ENCODE measurements around the gene SLC17A1. TPM values are rescaled to one million over a fixed set of nuclear protein-coding genes. Genes with fewer than 3 reads are reported as not detected.

The SLC17A1 gene
- total RNA-seq, 6 donors from 2014 or later = not detected

- DNase-seq = no peak
- no peaks in the 10 kb centered on the region for H3K9me3 ChIP-seq
- WGBS, 2 donors = 82 to 83% methylated on average over 9 of the region's 9 CpGs
- ATAC-seq (ENCODE audit: low FRiP score in 2 of 2) = no peak
- H3K27ac ChIP-seq = no peak overlapping the region
- no peaks in the 10 kb centered on the region for H3K27me3 ChIP-seq
- no peaks in the 10 kb centered on the region for H3K36me3 ChIP-seq
- TF ChIP-seq EP300 (IDR thresholded peaks at IDR 0.05) (no peak), CTCF (IDR thresholded peaks at IDR 0.05) (no peak), POLR2A (IDR thresholded peaks at IDR 0.05) (no peak)
- no peak overlapping the region for H3K4me3 ChIP-seq
- H3K4me1 ChIP-seq = no peaks in the 10 kb centered on the region
Observed at GRCh38 chr6:25756382-25757363, 75.2 kb downstream of the SLC17A1 start.

- Histone ChIP-seq H3K4me3 (no peak overlapping the region), H3K4me1 (no peaks in the 10 kb centered on the region), H3K9me3 (no peaks in the 10 kb centered on the region), H3K27me3 (no peaks in the 10 kb centered on the region), H3K27ac (no peak overlapping the region), H3K36me3 (no peaks in the 10 kb centered on the region)
- 98 to 100% methylated on average over 1 of the region's 1 CpG for WGBS, 2 donors
- ATAC-seq (ENCODE audit: low FRiP score in 2 of 2) = no peak
- TF ChIP-seq EP300 (IDR thresholded peaks at IDR 0.05) (no peak), CTCF (IDR thresholded peaks at IDR 0.05) (no peak), POLR2AphosphoS5 (IDR thresholded peaks at IDR 0.05) (no peak), POLR2A (IDR thresholded peaks at IDR 0.05) (no peak)
- DNase-seq = no peak
Observed at GRCh38 chr6:25755483-25755882, 76.4 kb downstream of the SLC17A1 start.

- Histone ChIP-seq H3K9me3 (no peaks in the 10 kb centered on the region), H3K4me1 (no peaks in the 10 kb centered on the region), H3K27ac (no peak within 1 kb of the TSS), H3K27me3 (no peaks in the 10 kb centered on the region), H3K4me3 (no peak within 1 kb of the TSS), H3K36me3 (no peaks in the 10 kb centered on the region)
- ATAC-seq (ENCODE audit: low FRiP score in 2 of 2) = no peak
- no peak for DNase-seq
- no peak for TF ChIP-seq EP300 (IDR thresholded peaks at IDR 0.05)
- no peak for TF ChIP-seq CTCF (IDR thresholded peaks at IDR 0.05)
- no peak for TF ChIP-seq POLR2AphosphoS5 (IDR thresholded peaks at IDR 0.05)
- TF ChIP-seq POLR2A (IDR thresholded peaks at IDR 0.05) = no peak
Observed at GRCh38 chr6:25754535-25754934, 77.3 kb downstream of the SLC17A1 start, which contains the start of gene SLC17A4. SLC17A4 (plus strand) TSS chr6:25754742; CDS start chr6:25761963, 7,221 bp downstream.

GRCh38 chr6:25753079-25753478, 78.8 kb downstream of the SLC17A1 start:
- H3K9me3 ChIP-seq = no peaks in the 10 kb centered on the region
- no peak overlapping the region for H3K4me3 ChIP-seq
- no peaks in the 10 kb centered on the region for H3K4me1 ChIP-seq
- TF ChIP-seq CTCF (IDR thresholded peaks at IDR 0.05) = no peak
- TF ChIP-seq POLR2A (IDR thresholded peaks at IDR 0.05) = no peak
- TF ChIP-seq EP300 (IDR thresholded peaks at IDR 0.05) = no peak
- TF ChIP-seq POLR2AphosphoS5 (IDR thresholded peaks at IDR 0.05) = no peak
- H3K27ac ChIP-seq = no peak overlapping the region
- H3K27me3 ChIP-seq = no peaks in the 10 kb centered on the region
- no peaks in the 10 kb centered on the region for H3K36me3 ChIP-seq
- no peak for DNase-seq
- no peak for ATAC-seq (ENCODE audit: low FRiP score in 2 of 2)

- TF ChIP-seq EP300 (IDR thresholded peaks at IDR 0.05) (no peak), POLR2A (IDR thresholded peaks at IDR 0.05) (no peak), POLR2AphosphoS5 (IDR thresholded peaks at IDR 0.05) (no peak), CTCF (IDR thresholded peaks at IDR 0.05) (no peak)
- ATAC-seq (ENCODE audit: low FRiP score in 2 of 2) = no peak
Observed at GRCh38 chr6:25750906-25751305, 80.9 kb downstream of the SLC17A1 start.

More at GRCh38 chr6:25750906-25751305, 80.9 kb downstream of the SLC17A1 start:
- H3K27ac ChIP-seq = no peak overlapping the region
- no peaks in the 10 kb centered on the region for H3K27me3 ChIP-seq
- no peaks in the 10 kb centered on the region for H3K9me3 ChIP-seq
- H3K36me3 ChIP-seq = no peaks in the 10 kb centered on the region
- H3K4me3 ChIP-seq = no peak overlapping the region
- 57 to 63% methylated on average over 3 of the region's 3 CpGs for WGBS, 2 donors
- DNase-seq = no peak
- H3K4me1 ChIP-seq = no peaks in the 10 kb centered on the region
